H9 (cell line): ENCODE results near the gene ZCCHC3. TPM values are rescaled to one million over a fixed set of nuclear protein-coding genes. Genes with fewer than 3 reads are reported as not detected.

ENCODE experiments used
- DNase-seq: peaks from one replicate; pipeline ENCODE4 v3.0.0-alpha.2; 2017
- H2AFZ ChIP-seq: one replicate; pipeline ENCODE4 v1.6.1; 2013; ENCODE audit warnings: mild to moderate bottlenecking, low read length, control low read depth, moderate library complexity
- H2AK5ac ChIP-seq: 2 replicates; pipeline ENCODE4 v1.6.1; 2013; ENCODE audit warnings: low read length, control low read depth, mixed read lengths; ENCODE audit not compliant: insufficient read length
- H2BK120ac ChIP-seq: one replicate; pipeline ENCODE4 v1.6.1; 2013; ENCODE audit warnings: low read depth, mild to moderate bottlenecking, low read length, control low read depth, inconsistent platforms; ENCODE audit not compliant: poor library complexity, severe bottlenecking
- H2BK12ac ChIP-seq: 2 replicates; pipeline ENCODE4 v1.6.1; 2013; ENCODE audit warnings: low read length, control low read depth, mixed read lengths, low read depth; ENCODE audit not compliant: insufficient read length
- H2BK15ac ChIP-seq: 2 replicates; pipeline ENCODE4 v1.6.1; 2013; ENCODE audit warnings: low read depth, low read length, control low read depth
- H2BK20ac ChIP-seq: one replicate; pipeline ENCODE4 v1.6.1; 2013; ENCODE audit warnings: low read depth, mild to moderate bottlenecking, low read length, control low read depth, inconsistent platforms; ENCODE audit not compliant: poor library complexity, severe bottlenecking
- H2BK5ac ChIP-seq: 2 replicates; pipeline ENCODE4 v1.6.1; 2013; ENCODE audit warnings: low read length, control low read depth, mixed read lengths; ENCODE audit not compliant: insufficient read length
- H3K14ac ChIP-seq: 2 replicates; pipeline ENCODE4 v1.6.1; 2013; ENCODE audit warnings: low read length, control low read depth; ENCODE audit not compliant: insufficient read depth
- H3K18ac ChIP-seq: 2 replicates; pipeline ENCODE4 v1.6.1; 2013; ENCODE audit warnings: low read depth, mild to moderate bottlenecking, mixed read lengths, low read length, control low read depth; ENCODE audit not compliant: insufficient read length
- H3K23ac ChIP-seq: 2 replicates; pipeline ENCODE4 v1.6.1; 2013; ENCODE audit warnings: low read length, control low read depth, mixed read lengths, low read depth; ENCODE audit not compliant: insufficient read length
- H3K23me2 ChIP-seq: 2 replicates; pipeline ENCODE4 v1.6.1; 2013; ENCODE audit warnings: low read depth, mild to moderate bottlenecking, mixed read lengths, low read length, control low read depth; ENCODE audit not compliant: insufficient read length, poor library complexity, severe bottlenecking
- H3K27ac ChIP-seq: 2 replicates; pipeline ENCODE4 v1.5.1; 2013; ENCODE audit warnings: low read length, control low read depth, mixed read lengths, low read depth; ENCODE audit not compliant: insufficient read length
- H3K27me3 ChIP-seq: 2 replicates; pipeline ENCODE4 v1.6.1; 2013; ENCODE audit warnings: low read length, control low read depth, inconsistent platforms; ENCODE audit not compliant: insufficient read depth
- H3K4ac ChIP-seq: 2 replicates; pipeline ENCODE4 v1.6.1; 2013; ENCODE audit warnings: low read depth, mild to moderate bottlenecking, control low read depth, inconsistent platforms, low read length, moderate library complexity
- H3K4me1 ChIP-seq: 2 replicates; pipeline ENCODE4 v1.6.1; 2013; ENCODE audit warnings: low read length, control low read depth, inconsistent platforms; ENCODE audit not compliant: insufficient read depth
- H3K4me2 ChIP-seq: 2 replicates; pipeline ENCODE4 v1.6.1; 2013; ENCODE audit warnings: low read length, control low read depth, mixed read lengths; ENCODE audit not compliant: insufficient read length, insufficient read depth
- H3K56ac ChIP-seq: 2 replicates; pipeline ENCODE4 v1.6.1; 2013; ENCODE audit warnings: low read depth, mild to moderate bottlenecking, mixed read lengths, low read length, control low read depth; ENCODE audit not compliant: insufficient read length
- H3K79me1 ChIP-seq: 2 replicates; pipeline ENCODE4 v1.6.1; 2013; ENCODE audit warnings: low read depth, mild to moderate bottlenecking, moderate library complexity, low read length, control low read depth, inconsistent platforms; ENCODE audit not compliant: insufficient read depth, poor library complexity, severe bottlenecking
- H3K79me2 ChIP-seq: 2 replicates; pipeline ENCODE4 v1.6.1; 2013; ENCODE audit warnings: low read length, control low read depth, inconsistent platforms; ENCODE audit not compliant: insufficient read depth
- H3K9ac ChIP-seq: 2 replicates; pipeline ENCODE4 v1.6.1; 2013; ENCODE audit warnings: low read length, control low read depth, mixed read lengths; ENCODE audit not compliant: insufficient read length; ENCODE audit errors: extremely low read depth
- H3K9me3 ChIP-seq: one replicate; pipeline ENCODE4 v1.6.1; 2013; ENCODE audit warnings: low read depth, low read length, inconsistent platforms; ENCODE audit not compliant: control insufficient read depth
- H3T11ph ChIP-seq: one replicate; pipeline ENCODE4 v1.6.1; 2013; ENCODE audit warnings: mild to moderate bottlenecking, low read length, control low read depth, inconsistent platforms
- H4K20me1 ChIP-seq: one replicate; pipeline ENCODE4 v1.6.1; 2013; ENCODE audit not compliant: control insufficient read depth, insufficient read length, insufficient read depth
- H4K5ac ChIP-seq: 2 replicates; pipeline ENCODE4 v1.6.1; 2013; ENCODE audit warnings: low read depth, mild to moderate bottlenecking, mixed read lengths, low read length, control low read depth; ENCODE audit not compliant: insufficient read length
- H4K8ac ChIP-seq: replicated peaks from 2 replicates; pipeline ENCODE4 v1.6.1; 2013; ENCODE audit warnings: low read length, control low read depth, mixed read lengths, low read depth; ENCODE audit not compliant: insufficient read length
- H4K91ac ChIP-seq: 2 replicates; pipeline ENCODE4 v1.6.1; 2013; ENCODE audit warnings: low read depth, mild to moderate bottlenecking, moderate library complexity, mixed read lengths, low read length, control low read depth; ENCODE audit not compliant: insufficient read length
- H3K27ac Mint-ChIP-seq, 3 experiments: 2 replicates in 2 of 3; 3 replicates in 1 of 3; pipeline ENCODE4 v1.8.0; 2020 to 2021; ENCODE audit warnings: mixed read lengths in 3 of 3, mild to moderate bottlenecking in 1 of 3, moderate library complexity in 1 of 3
- H3K27me3 Mint-ChIP-seq: 2 replicates; pipeline ENCODE4 v1.8.0; 2021; ENCODE audit warnings: low read depth, mild to moderate bottlenecking, moderate library complexity, mixed read lengths
- H3K36me3 Mint-ChIP-seq, 3 experiments: 2 replicates in 2 of 3; 3 replicates in 1 of 3; pipeline ENCODE4 v1.8.0; 2020 to 2021; ENCODE audit warnings: low read depth in 3 of 3, mixed read lengths in 3 of 3; ENCODE audit not compliant: insufficient read depth in 1 of 3
- H3K4me1 Mint-ChIP-seq, 2 experiments: 2 replicates each; pipeline ENCODE4 v1.8.0; 2020; ENCODE audit warnings: mixed read lengths in 2 of 2
- H3K4me3 Mint-ChIP-seq, 2 experiments: 2 replicates in 1 of 2; 3 replicates in 1 of 2; pipeline ENCODE4 v1.8.0; 2020 to 2021; ENCODE audit warnings: mild to moderate bottlenecking in 2 of 2, mixed read lengths in 2 of 2, moderate library complexity in 1 of 2
- H3K9me3 Mint-ChIP-seq, 2 experiments: 2 replicates in 1 of 2; 3 replicates in 1 of 2; pipeline ENCODE4 v1.8.0; 2020; ENCODE audit warnings: mild to moderate bottlenecking in 2 of 2, mixed read lengths in 2 of 2, moderate library complexity in 1 of 2
- WGBS: extraction: QIAGEN DNeasy Blood & Tissue Kit; methylation state at CpG from one replicate; pipeline ENCODE4 v1.1.7; 2013; ENCODE audit warnings: missing lambda C conversion rate, low lambda C conversion rate, mixed read lengths; ENCODE audit not compliant: insufficient read length; ENCODE audit errors: extremely low coverage; 5-methylcytosine and 5-hydroxymethylcytosine counted together
- total RNA-seq: library from RNA; stranded (reverse); gene quantifications from 2 replicates; pipeline ENCODE4 v1.2.1, GENCODE V29; 2021
- TF ChIP-seq, protein P1 (sequence below): fragments of 200-600 bp; sonication (generic); conservative IDR thresholded peaks from 3 replicates; pipeline ENCODE4 v1.8.0; 2021; ENCODE audit warnings: antibody characterized with exemption, mild to moderate bottlenecking

ZCCHC3 gene
- total RNA-seq, 1 experiment from 2014 or later = 41.3 TPM

GRCh38 chr20:257419-257818 is 40.0 kb upstream of the ZCCHC3 start, which contains the start of gene DEFB132:
TSS of gene DEFB132 (plus strand) at chr20:257724. CDS start at chr20:257779, 55 bp downstream.
- Histone ChIP-seq H3K9ac (no peak within 1 kb of the TSS), H3K4me2 (no peak within 1 kb of the TSS), H4K91ac (no peak within 1 kb of the TSS), H3K4ac (no peak within 1 kb of the TSS), H4K8ac (no peak within 1 kb of the TSS), H2BK5ac (no peak within 1 kb of the TSS), H2BK12ac (no peak within 1 kb of the TSS), H3K4me1 (no peaks in the 10 kb centered on the region), H3K14ac (no peak within 1 kb of the TSS), H3K23me2 (no peaks in the 10 kb centered on the region), H2BK15ac (no peak within 1 kb of the TSS), H4K5ac (no peak within 1 kb of the TSS), H3K18ac (no peak within 1 kb of the TSS), H3K27ac (no peak within 1 kb of the TSS), H3T11ph (no peak within 1 kb of the TSS), H3K27me3 (peaks cover 45% of the 10 kb centered on the region), H2BK120ac (no peak within 1 kb of the TSS), H3K56ac (no peak within 1 kb of the TSS), H4K20me1 (peaks cover 2% of the 10 kb centered on the region), H3K79me2 (no peaks in the 10 kb centered on the region), H2BK20ac (no peak within 1 kb of the TSS), H3K79me1 (no peaks in the 10 kb centered on the region), H2AK5ac (no peak within 1 kb of the TSS), H3K23ac (no peak within 1 kb of the TSS), H3K9me3 (no peaks in the 10 kb centered on the region), H2AFZ (no peak within 1 kb of the TSS)
- Mint-ChIP-seq H3K4me3 (no peak within 1 kb of the TSS), H3K9me3 (peaks cover 0 to 2% of the 10 kb centered on the region in 2 experiments; a peak in 1 of 5 replicates), H3K27me3 (peaks cover 96% of the 10 kb centered on the region), H3K36me3 (no peaks in the 10 kb centered on the region), H3K4me1 (peaks cover 2 to 3% of the 10 kb centered on the region in 2 experiments; a peak in 3 of 4 replicates), H3K27ac (no peak within 1 kb of the TSS)
- TF ChIP-seq, protein P1, sequence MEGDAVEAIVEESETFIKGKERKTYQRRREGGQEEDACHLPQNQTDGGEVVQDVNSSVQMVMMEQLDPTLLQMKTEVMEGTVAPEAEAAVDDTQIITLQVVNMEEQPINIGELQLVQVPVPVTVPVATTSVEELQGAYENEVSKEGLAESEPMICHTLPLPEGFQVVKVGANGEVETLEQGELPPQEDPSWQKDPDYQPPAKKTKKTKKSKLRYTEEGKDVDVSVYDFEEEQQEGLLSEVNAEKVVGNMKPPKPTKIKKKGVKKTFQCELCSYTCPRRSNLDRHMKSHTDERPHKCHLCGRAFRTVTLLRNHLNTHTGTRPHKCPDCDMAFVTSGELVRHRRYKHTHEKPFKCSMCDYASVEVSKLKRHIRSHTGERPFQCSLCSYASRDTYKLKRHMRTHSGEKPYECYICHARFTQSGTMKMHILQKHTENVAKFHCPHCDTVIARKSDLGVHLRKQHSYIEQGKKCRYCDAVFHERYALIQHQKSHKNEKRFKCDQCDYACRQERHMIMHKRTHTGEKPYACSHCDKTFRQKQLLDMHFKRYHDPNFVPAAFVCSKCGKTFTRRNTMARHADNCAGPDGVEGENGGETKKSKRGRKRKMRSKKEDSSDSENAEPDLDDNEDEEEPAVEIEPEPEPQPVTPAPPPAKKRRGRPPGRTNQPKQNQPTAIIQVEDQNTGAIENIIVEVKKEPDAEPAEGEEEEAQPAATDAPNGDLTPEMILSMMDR = no peak
- no peak for DNase-seq
- WGBS = no CpG with 5 or more reads among the region's 7 CpGs
